GM19468 (cell line): ENCODE measurements around the gene CCDC158.
"Not testable (repeated sequence)": the region's sequence is repeated elsewhere in the genome, so short reads cannot be mapped to it uniquely, and the experiment has no call there.

Source experiments
- ATAC-seq: cut with Tn5 transposase; IDR thresholded peaks from one replicate; pipeline ENCODE4 v1.9.1; 2021; ENCODE audit warnings: mild to moderate bottlenecking, moderate library complexity, moderate number of reproducible peaks; ENCODE audit not compliant: unreplicated experiment; ENCODE audit errors: extremely low read depth

Gene CCDC158

DNA sequence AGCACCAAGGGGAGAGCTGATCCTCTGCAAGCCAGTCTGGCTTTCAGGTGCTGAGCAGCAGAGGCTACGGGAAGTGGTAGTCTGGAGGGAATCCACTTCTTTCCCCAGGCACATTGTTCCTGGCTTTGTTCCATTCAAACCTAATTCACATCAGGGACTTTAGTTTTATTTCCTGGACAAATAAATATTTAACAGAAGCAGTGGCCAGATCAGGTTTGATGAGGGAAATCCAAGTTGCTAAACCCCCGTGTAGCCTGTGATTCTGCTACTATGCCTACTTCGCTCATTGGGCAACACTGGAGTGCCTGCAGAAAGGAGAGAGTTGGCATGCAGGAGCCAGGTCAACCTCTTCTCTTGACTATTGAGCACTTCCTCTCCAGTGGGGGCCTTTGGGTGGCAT, 128.2 kb downstream of the CCDC158 start:
- no peak for ATAC-seq

- ATAC-seq = not testable (repeated sequence)
These were observed 133.1 kb downstream of the CCDC158 start for GRCh38 chr4:76287811-76288210.

GRCh38 chr4:76283900-76284299, 137.0 kb downstream of the CCDC158 start:
- ATAC-seq = no peak

GRCh38 chr4:76282941-76283689, 137.8 kb downstream of the CCDC158 start:
- no peak for ATAC-seq

- not testable (repeated sequence) for ATAC-seq
These were observed 139.3 kb downstream of the CCDC158 start for GRCh38 chr4:76281594-76281993.

- ATAC-seq = no peak
These were observed 140.2 kb downstream of the CCDC158 start for GRCh38 chr4:76280488-76281441.

GRCh38 chr4:76279462-76279861, 141.5 kb downstream of the CCDC158 start:
- ATAC-seq = no peak

DNA sequence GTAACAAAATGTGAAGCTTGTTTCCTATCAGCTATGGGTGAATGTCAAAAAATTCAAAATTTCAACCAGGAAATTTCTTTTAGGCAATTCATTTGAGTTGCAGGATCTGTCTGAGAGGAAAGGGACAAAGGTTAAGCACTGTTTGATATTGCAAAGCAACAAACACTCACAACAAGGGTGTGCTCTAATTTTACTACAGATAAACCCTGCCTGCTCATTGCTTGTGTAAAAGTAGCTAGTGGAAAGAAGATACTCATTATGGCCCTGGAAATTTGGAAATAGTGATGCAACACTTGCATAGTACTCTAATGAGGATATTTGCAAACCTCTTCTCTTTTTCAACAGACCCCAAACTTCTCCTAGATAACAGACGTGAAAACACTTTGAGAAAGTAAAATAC, 142.4 kb downstream of the CCDC158 start:
- ATAC-seq = no peak

GRCh38 chr4:76277667-76278066, 143.3 kb downstream of the CCDC158 start:
- no peak for ATAC-seq

- ATAC-seq = no peak
These were observed 144.1 kb downstream of the CCDC158 start for GRCh38 chr4:76276813-76277212.

DNA sequence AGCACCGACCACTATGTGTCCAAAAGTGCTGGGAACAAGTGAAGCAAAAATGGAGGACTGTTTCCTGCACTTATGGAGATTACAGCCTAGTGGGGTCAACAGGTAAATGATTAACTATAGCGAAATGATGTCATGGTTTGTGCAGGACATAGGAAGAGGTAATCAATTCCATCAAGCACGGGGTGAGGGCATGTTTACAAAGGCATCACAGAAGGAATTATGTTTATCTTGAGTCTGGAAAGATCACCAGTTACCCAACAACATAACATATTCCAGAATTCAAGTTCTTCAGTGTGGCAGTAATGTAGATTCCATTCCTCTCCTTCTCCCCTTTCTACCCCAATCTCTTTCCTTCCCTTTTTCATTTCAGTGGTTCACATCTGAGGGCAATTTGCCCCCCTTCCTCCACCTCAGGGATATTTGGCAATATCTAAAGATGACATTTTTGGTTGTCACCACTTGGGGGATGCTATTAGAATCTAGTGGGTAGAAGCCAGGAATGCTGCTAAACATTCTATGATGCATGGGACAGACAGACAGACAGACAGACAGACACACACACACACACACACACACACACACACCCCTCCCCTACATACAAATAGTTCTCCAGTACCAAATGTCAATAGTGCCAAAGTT, 145.3 kb downstream of the CCDC158 start:
- ATAC-seq = no peak

DNA sequence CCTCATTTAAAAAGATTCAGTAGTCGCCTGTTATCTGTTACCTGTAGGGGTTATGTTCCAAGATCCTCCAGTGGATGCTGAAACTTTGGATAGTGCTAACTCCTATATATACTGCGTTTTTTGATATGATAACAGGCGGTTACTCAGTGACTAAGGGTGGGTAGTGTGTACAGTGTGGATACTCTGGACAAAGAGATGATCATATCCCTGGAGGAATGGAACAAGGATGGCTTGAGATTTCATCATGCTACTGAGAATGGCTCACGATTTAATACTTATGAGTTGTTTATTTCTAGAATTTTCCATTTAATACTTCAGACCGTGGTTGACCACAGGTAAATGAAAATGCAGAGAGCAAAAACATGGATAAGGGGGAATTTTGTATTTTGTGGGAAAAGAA, 147.9 kb downstream of the CCDC158 start:
- no peak for ATAC-seq

GRCh38 chr4:76272582-76272981, 148.4 kb downstream of the CCDC158 start:
- no peak for ATAC-seq

- no peak for ATAC-seq
These were observed 148.9 kb downstream of the CCDC158 start for GRCh38 chr4:76272073-76272472.

- ATAC-seq = no peak
These were observed 149.7 kb downstream of the CCDC158 start for GRCh38 chr4:76271248-76271647.

DNA sequence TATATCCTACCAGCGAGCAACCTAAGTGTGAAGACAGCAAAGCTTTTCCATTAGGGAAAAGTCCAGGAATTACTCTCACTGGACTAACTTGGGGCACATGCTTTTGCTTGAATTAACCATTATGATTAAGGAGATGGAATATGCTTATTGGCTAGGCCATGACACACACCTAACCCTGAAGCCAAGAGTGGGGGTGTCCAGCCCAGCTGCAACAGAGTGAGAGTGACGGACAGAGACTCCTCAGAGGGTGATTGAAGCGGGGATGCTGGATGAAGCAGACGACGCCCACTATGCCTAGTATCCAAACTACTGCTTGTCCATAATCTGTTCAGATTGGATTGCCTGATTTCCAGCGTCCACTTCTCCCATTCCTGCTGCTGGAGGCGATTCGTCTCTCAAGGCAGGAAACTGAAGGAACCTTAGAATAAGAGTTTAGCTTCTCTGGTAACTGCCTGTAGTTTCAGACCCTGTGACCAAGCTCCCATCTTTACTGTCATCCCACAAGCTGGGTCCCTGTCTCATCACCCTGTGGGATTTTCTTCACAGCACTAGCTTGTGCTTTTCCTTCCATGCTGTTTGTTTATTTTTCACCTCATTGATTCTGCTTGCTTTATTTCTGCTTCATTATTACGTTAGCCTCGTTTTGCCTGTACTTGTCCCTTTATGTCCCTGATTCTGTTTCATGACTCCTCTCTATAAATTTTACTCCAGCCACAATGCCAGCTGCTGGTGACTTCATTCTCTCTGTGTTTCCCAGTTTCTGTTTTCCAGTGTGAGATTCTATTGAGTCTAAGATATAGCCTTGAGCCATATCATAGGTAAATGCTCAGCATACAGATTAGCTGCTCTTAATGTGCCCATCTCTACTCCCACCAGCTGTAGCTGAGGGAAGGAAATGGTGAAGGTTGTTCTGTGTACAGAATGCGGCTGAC, 150.4 kb downstream of the CCDC158 start:
- ATAC-seq = no peak

DNA sequence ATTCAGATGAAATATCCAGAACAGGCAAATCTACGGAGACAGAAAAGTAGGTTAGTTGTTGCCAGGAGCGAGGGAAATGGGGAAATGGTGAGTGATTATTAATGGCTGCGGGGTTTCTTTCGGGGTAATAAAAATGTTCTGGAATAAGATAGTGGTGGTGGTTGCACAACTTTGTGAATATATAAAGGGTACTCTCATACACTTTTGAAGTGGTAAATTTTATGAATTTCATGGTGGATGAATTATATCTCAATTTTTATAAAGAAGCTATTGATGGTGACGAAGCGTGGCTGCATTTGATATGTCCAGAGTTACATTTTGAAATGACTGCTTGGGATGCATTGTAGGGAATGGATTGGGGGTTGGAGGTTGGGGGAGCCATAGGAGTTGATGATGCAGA, 153.1 kb downstream of the CCDC158 start:
- ATAC-seq = no peak

DNA sequence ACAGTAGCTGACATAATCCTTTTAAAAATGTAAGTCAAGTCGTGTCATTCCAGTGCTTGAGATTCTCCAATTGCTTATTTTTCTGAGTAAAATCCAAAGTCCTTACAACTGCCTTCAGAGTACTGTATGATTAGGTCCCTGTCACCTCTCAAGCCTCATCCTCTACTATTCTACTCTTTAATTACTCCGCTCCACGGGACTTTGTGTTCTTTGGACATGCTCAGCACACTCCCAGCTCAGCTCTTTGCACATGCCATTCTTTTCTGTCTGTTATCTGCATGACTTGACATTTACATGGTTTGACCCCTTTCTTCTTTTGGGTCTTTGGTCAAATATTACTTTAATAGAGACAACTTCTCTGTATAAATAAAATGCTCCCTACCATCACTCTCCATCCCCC, 154.3 kb downstream of the CCDC158 start:
- no peak for ATAC-seq

DNA sequence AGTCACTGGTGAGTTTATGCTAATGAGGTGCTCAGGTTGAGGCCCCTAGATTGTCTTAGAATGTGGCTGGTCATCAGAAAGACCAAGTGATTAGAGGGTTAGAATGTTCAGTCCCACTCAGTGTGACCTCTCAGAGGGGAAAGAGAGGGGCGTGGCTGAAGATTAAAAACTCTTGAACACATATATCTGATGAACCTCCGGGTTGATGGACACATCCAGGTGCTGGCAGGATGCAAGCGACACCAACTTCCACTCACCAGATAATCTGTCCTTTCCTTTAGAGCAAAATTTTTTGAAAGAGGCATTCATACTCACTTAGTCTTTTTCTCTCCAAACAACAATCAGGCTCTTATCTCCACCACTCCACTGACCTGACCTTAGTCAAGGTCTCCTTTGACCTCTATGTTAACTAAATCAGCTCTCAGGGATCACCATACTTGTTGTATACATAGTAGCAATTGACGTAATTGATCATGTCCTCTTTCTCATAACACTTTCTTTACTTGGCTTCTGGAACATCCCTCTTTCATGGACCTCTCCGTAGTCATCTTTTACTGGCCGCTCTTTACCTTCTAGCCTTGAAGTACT, 155.2 kb downstream of the CCDC158 start:
- no peak for ATAC-seq
